Smooth muscle cell (in vitro differentiated cells): ENCODE results near the gene TAS1R2. TPM values are rescaled to one million over a fixed set of nuclear protein-coding genes. Genes with fewer than 3 reads are reported as not detected.

Experiments
- DNase-seq: peaks from one replicate; lab custom pipeline; 2025; ENCODE audit not compliant: unreplicated experiment; lab: John Stamatoyannopoulos, UW
- H2AFZ ChIP-seq: fragments of 200-600 bp; sonication (generic); 2 replicates; pipeline ENCODE4 v1.6.0; 2016; ENCODE audit warnings: antibody characterized with exemption, low read depth, mild to moderate bottlenecking
- H3F3A ChIP-seq: fragments of 200-600 bp; sonication (generic); 2 replicates; pipeline ENCODE4 v1.6.0; 2017; ENCODE audit warnings: antibody characterized with exemption, low read depth
- H3K27ac ChIP-seq: fragments of 200-600 bp; sonication (generic); 2 replicates; pipeline ENCODE4 v1.5.1; 2016; ENCODE audit warnings: low read depth, mild to moderate bottlenecking
- H3K27me3 ChIP-seq: fragments of 200-600 bp; sonication (generic); 2 replicates; pipeline ENCODE4 v1.6.1; 2016; ENCODE audit warnings: low read depth, mild to moderate bottlenecking
- H3K36me3 ChIP-seq: fragments of 200-600 bp; sonication (generic); 2 replicates; pipeline ENCODE4 v1.5.1; 2016; ENCODE audit warnings: low read depth
- H3K4me1 ChIP-seq: fragments of 200-600 bp; sonication (generic); 2 replicates; pipeline ENCODE4 v1.5.1; 2016; ENCODE audit warnings: low read depth
- H3K4me2 ChIP-seq: fragments of 200-600 bp; sonication (generic); 2 replicates; pipeline ENCODE4 v1.6.0; 2016; ENCODE audit warnings: mild to moderate bottlenecking
- H3K4me3 ChIP-seq: fragments of 200-600 bp; sonication (generic); 2 replicates; pipeline ENCODE4 v1.5.1; 2016; ENCODE audit warnings: mild to moderate bottlenecking
- H3K79me2 ChIP-seq: fragments of 200-600 bp; sonication (generic); 2 replicates; pipeline ENCODE4 v1.6.0; 2016; ENCODE audit warnings: low read depth, mild to moderate bottlenecking
- H3K9ac ChIP-seq: fragments of 200-600 bp; sonication (generic); 2 replicates; pipeline ENCODE4 v1.6.0; 2016; ENCODE audit warnings: low read depth
- H3K9me3 ChIP-seq: fragments of 200-600 bp; sonication (generic); replicated peaks from 2 replicates; pipeline ENCODE4 v1.5.1; 2016; ENCODE audit warnings: low read depth
- H4K20me1 ChIP-seq: fragments of 200-600 bp; sonication (generic); 2 replicates; pipeline ENCODE4 v1.6.0; 2016; ENCODE audit warnings: low read depth
- WGBS: methylation state at CpG from one replicate; pipeline ENCODE4 v1.1.7; 2016; ENCODE audit warnings: low lambda C conversion rate; 5-methylcytosine and 5-hydroxymethylcytosine counted together
- polyA plus RNA-seq: library from polyadenylated mRNA; unstranded; fragments of >200 nt; fragmentation: Nextera tagmentation; extraction: Ambion mirVana; gene quantifications from 2 replicates; pipeline ENCODE4 v1.2.1, GENCODE V29; 2016
- total RNA-seq: library from RNA; depleted of rRNA; stranded (reverse); fragments of >200 nt; gene quantifications from 2 replicates; pipeline ENCODE4 v1.2.3, GENCODE V29; 2014
- TF ChIP-seq, protein P1 (sequence below): fragments of 200-600 bp; sonication (generic); IDR thresholded peaks from 2 replicates; pipeline ENCODE4 v1.5.1; 2017; ENCODE audit warnings: borderline replicate concordance, mild to moderate bottlenecking, antibody characterized with exemption; ENCODE audit not compliant: insufficient read depth, poor library complexity, severe bottlenecking

The TAS1R2 gene
- total and polyA plus RNA-seq, 2 experiments from 2014 or later = not detected

DNA sequence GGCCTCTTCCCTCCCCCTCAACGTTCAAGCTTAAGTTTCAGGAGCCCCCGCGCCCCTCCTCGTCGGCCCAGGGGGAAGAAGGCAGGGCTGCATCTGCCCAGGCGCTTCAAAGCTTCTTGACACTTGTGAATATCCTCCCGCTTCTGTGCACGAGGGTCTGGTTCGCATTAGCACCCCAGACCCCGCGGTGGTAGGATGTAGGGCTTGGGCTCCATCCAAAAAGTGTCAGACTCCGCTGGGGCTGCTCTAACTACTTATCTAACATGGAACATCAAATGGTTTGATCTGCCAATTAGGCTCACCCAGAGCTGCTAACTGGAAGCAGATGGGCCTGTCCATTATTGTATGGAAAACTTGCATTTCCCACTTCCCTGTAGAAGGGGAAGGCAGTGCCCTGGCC, 28.9 kb downstream of the TAS1R2 start:
- Histone ChIP-seq H3F3A (no peaks in the 10 kb centered on the region), H3K79me2 (no peaks in the 10 kb centered on the region), H4K20me1 (no peaks in the 10 kb centered on the region), H3K4me3 (no peak overlapping the region), H3K27ac (no peak overlapping the region), H3K9ac (no peak overlapping the region), H3K4me1 (no peaks in the 10 kb centered on the region), H3K9me3 (no peaks in the 10 kb centered on the region), H3K27me3 (peaks cover 22% of the 10 kb centered on the region), H3K4me2 (no peak overlapping the region), H2AFZ (no peak overlapping the region), H3K36me3 (no peaks in the 10 kb centered on the region)
- TF ChIP-seq, protein P1, sequence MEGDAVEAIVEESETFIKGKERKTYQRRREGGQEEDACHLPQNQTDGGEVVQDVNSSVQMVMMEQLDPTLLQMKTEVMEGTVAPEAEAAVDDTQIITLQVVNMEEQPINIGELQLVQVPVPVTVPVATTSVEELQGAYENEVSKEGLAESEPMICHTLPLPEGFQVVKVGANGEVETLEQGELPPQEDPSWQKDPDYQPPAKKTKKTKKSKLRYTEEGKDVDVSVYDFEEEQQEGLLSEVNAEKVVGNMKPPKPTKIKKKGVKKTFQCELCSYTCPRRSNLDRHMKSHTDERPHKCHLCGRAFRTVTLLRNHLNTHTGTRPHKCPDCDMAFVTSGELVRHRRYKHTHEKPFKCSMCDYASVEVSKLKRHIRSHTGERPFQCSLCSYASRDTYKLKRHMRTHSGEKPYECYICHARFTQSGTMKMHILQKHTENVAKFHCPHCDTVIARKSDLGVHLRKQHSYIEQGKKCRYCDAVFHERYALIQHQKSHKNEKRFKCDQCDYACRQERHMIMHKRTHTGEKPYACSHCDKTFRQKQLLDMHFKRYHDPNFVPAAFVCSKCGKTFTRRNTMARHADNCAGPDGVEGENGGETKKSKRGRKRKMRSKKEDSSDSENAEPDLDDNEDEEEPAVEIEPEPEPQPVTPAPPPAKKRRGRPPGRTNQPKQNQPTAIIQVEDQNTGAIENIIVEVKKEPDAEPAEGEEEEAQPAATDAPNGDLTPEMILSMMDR = no peak
- 76% methylated on average over 12 of the region's 12 CpGs for WGBS
- no peak for DNase-seq

DNA sequence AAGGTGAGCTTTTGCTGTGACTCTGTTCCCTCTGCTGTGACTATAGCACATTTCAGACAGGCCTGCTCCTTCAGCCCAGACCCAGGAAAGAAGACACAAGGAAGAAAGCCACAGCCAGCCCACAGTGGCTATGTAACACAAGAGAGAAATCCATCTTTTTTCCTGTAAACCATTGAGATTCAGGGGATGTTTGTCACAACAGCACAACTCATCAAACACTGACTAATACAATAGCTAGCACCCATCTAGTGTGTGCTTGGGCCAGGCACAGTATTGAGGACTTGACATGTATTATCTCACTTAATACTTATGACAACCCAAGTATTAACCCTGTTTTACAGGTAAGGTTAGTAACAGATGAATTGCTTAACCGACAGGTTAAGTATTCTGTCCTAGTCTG, 29.8 kb downstream of the TAS1R2 start:
- Histone ChIP-seq H3K27me3 (peaks cover 14% of the 10 kb centered on the region), H3K36me3 (no peaks in the 10 kb centered on the region), H3K4me3 (no peak overlapping the region), H4K20me1 (no peaks in the 10 kb centered on the region), H3K27ac (no peak overlapping the region), H3K9me3 (no peaks in the 10 kb centered on the region), H3K4me1 (no peaks in the 10 kb centered on the region), H3F3A (no peaks in the 10 kb centered on the region), H3K9ac (no peak overlapping the region), H3K4me2 (no peak overlapping the region), H3K79me2 (no peaks in the 10 kb centered on the region), H2AFZ (no peak overlapping the region)
- TF ChIP-seq, protein P1 = no peak
- DNase-seq = no peak
- WGBS = 92% methylated on average over 1 of the region's 1 CpG

DNA sequence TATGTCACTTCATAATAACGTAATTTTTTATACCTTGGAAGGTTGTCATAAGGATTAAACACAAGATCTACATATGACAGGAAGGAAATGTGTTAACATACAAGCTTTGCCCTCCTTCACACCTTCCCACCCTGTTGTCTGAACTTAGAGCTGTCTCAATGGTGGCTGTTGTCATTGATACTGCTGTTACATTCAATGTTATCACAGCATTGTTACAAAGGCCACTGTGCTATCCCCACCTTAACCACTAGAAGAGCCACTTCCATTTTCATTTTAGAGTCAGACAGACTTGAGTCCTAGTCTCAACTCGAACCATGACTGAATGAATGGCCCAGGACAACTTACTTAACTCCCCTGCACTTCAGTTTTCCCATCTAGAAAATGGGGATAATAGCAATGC, 31.2 kb downstream of the TAS1R2 start:
- H3K79me2 ChIP-seq = no peaks in the 10 kb centered on the region
- no peak overlapping the region for H3K4me3 ChIP-seq
- TF ChIP-seq, protein P1 = no peak
- no peaks in the 10 kb centered on the region for H3K36me3 ChIP-seq
- no peaks in the 10 kb centered on the region for H3K9me3 ChIP-seq
- no peak overlapping the region for H3K9ac ChIP-seq
- no peak for DNase-seq
- H3K4me2 ChIP-seq = no peak overlapping the region
- WGBS = 49% methylated on average over 2 of the region's 2 CpGs
- no peaks in the 10 kb centered on the region for H4K20me1 ChIP-seq
- no peaks in the 10 kb centered on the region for H3K4me1 ChIP-seq
- H3K27me3 ChIP-seq = peaks cover 1% of the 10 kb centered on the region
- no peak overlapping the region for H2AFZ ChIP-seq
- H3K27ac ChIP-seq = no peak overlapping the region
- H3F3A ChIP-seq = no peaks in the 10 kb centered on the region

DNA sequence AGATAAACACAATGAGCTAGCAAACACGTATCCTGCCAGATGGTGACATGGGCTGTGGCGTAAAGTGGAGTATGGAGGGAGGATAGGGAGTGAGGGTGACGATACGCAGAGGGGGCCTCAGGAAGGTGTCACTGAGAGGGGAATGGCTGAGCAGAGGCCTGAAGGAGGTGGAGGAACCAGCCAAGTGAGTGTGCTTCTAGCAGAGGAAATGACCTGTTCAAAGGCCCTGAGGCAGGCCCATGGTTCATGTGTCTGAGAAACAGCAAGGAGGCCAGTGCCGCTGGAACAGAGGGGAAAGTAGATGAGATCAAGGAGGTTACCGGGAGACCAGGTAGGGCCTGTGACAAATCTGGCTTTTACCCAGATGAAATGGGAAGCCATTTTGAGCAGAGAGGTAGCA, 36.0 kb downstream of the TAS1R2 start:
- Histone ChIP-seq H3K27ac (no peak overlapping the region), H2AFZ (no peak overlapping the region), H3F3A (no peaks in the 10 kb centered on the region), H3K27me3 (peaks cover 14% of the 10 kb centered on the region), H3K79me2 (no peaks in the 10 kb centered on the region), H3K9me3 (no peaks in the 10 kb centered on the region), H3K4me2 (no peak overlapping the region), H3K36me3 (no peaks in the 10 kb centered on the region), H3K4me3 (no peak overlapping the region), H4K20me1 (no peaks in the 10 kb centered on the region), H3K9ac (no peak overlapping the region), H3K4me1 (no peaks in the 10 kb centered on the region)
- WGBS = 82% methylated on average over 6 of the region's 6 CpGs
- no peak for DNase-seq
- TF ChIP-seq, protein P1 = no peak
